ENCODE results near the gene KLK12.

DNA sequence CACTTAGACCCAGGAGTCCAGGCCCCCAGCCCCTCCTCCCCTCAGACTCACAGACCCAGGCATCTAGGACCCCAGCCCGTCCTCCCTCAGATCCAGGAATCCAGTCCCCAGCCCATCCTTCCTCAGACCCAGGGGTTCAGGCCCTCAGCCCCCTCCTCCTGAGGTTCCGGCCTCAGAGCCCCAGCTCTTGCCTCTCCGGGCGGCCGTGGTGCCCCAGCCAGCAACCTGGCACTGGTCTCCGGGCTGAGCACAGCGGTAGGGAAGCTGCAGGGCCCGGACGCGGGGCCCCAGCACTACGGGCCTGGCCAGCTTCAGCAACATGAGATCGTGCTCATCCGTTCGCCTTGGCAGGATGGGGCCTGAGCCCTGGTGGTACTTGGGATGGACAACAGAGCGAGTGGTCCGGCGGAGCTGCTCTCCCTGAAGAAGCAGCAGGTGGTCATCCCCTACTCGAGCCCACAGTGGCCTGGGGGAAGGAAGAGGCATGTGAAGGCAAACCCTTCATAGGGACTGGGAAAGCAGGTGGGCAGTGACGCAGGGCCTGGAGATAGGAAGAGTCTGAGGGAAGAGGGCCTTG is 19.0 kb downstream of the KLK12 start:
- TF ChIP-seq POLR2AphosphoS5 (IDR thresholded peaks at IDR 0.05; ENCODE audit: low read depth, low read length) (no peak), POLR2A (IDR thresholded peaks at IDR 0.05; ENCODE audit: low read depth, low read length) (no peak)
